ENCODE results near the gene DPP10. TPM values are rescaled to one million over a fixed set of nuclear protein-coding genes. Genes with fewer than 3 reads are reported as not detected.

Gene DPP10
- total RNA-seq, 1 experiment from 2014 or later, result 0.61 TPM

DNA sequence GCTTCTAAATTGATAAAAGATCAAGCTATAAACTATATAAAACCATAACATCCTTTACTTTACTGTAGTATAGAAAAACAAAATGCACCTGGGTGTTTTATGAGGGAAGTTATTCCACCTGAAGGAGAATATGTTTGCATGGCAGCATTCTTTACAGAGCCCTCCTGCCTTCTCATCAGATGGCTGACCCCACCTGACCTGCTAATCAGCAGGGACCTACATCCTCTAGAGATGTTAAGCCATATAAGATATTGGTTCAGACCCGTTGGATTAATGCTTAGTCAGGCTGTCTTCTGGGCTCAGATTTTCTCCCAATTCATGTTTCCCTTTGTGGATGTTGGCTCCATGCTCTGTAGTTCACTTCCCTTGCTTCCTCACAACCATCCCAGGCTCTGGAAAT is 414.8 kb downstream of the DPP10 start:
- no peak for DNase-seq (ENCODE audit: low read depth)
- in situ Hi-C loops (cut with HindIII; ENCODE audit: low pct_unique_long_range_greater_than_20kb, low sequenced_read_pairs), result no loop called here

GRCh38 chr2:114859726-114860510 is 417.5 kb downstream of the DPP10 start:
- in situ Hi-C loops (cut with HindIII; ENCODE audit: low pct_unique_long_range_greater_than_20kb, low sequenced_read_pairs), result no loop called here
- no peak for DNase-seq (ENCODE audit: low read depth)

GRCh38 chr2:114862243-114862642 is 419.8 kb downstream of the DPP10 start:
- no peak for DNase-seq (ENCODE audit: low read depth)
- in situ Hi-C loops (cut with HindIII; ENCODE audit: low pct_unique_long_range_greater_than_20kb, low sequenced_read_pairs), result no loop called here

- in situ Hi-C loops (cut with HindIII; ENCODE audit: low pct_unique_long_range_greater_than_20kb, low sequenced_read_pairs), result no loop called here
- DNase-seq (ENCODE audit: low read depth), result no peak
Measured at GRCh38 chr2:114864901-114865300, 422.5 kb downstream of the DPP10 start.

- in situ Hi-C loops (cut with HindIII; ENCODE audit: low pct_unique_long_range_greater_than_20kb, low sequenced_read_pairs), result no loop called here
- DNase-seq (ENCODE audit: low read depth), result no peak
Measured at GRCh38 chr2:114880046-114880445, 437.6 kb downstream of the DPP10 start.

DNA sequence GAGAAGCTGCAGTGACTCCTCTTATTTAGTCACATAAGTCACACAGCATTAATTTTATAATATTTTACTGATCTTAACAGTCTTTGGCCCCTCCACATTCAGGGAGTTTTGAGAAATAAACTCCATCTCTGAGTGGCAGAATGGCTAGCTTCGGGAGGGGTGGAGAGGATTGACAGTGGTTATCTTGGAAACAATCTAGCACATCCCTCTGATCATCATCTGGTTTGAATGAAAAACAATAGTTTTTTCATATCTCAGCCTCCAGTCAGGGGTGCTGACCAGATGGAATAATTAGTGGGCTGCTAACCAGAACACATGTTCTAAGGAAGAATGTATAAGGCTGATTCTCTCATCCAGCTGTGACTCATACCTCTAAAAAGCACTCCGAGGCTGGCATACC is 477.5 kb downstream of the DPP10 start:
- no peak for DNase-seq (ENCODE audit: low read depth)
- in situ Hi-C loops (cut with HindIII; ENCODE audit: low pct_unique_long_range_greater_than_20kb, low sequenced_read_pairs), result no loop called here

DNA sequence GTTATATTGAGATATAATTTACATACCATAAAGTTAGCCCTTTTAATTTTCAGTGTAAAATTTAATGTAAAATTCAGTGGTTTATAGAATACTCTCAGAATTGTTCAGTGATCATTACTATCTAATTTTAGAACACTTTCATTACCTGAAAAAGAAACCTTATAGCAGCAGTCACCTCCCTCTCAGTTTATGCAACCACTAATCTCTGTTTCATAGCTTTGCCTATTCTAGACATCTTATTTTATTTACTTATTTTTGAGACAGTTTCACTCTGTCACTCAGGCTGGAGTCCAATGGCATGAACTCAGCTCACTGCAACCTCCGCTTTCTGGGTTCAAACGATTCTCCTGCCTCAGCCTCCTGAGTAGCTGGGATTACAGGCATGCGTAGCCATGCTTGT is 479.6 kb downstream of the DPP10 start:
- DNase-seq (ENCODE audit: low read depth), result no peak
- in situ Hi-C loops (cut with HindIII; ENCODE audit: low pct_unique_long_range_greater_than_20kb, low sequenced_read_pairs), result no loop called here

GRCh38 chr2:114925296-114926255 is 483.1 kb downstream of the DPP10 start:
- no peak for DNase-seq (ENCODE audit: low read depth)
- in situ Hi-C loops (cut with HindIII; ENCODE audit: low pct_unique_long_range_greater_than_20kb, low sequenced_read_pairs), result no loop called here

- in situ Hi-C loops (cut with HindIII; ENCODE audit: low pct_unique_long_range_greater_than_20kb, low sequenced_read_pairs), result no loop called here
- no peak for DNase-seq (ENCODE audit: low read depth)
Measured at GRCh38 chr2:114926303-114926702, 483.9 kb downstream of the DPP10 start.

DNA sequence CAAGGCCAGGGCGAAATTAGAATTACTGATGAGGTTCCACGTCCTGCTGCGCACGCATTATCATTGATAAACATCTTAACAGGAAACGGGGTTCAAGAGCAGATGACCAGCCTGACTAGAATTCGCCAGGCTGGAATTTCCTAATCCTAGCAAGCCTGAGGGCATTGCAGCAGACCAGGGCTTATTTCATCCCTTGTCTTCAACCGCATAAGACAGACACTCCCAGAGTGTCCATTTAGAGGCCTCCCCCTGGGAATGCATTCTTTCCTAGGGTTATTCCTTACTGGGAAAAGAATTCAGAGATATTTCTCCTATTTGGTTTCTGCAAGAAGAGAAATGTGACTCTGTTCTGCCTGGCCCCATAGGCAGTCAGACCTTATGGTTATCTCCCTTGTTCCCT is 486.8 kb downstream of the DPP10 start:
- in situ Hi-C loops (cut with HindIII; ENCODE audit: low pct_unique_long_range_greater_than_20kb, low sequenced_read_pairs), result no loop called here
- no peak for DNase-seq (ENCODE audit: low read depth)

DNA sequence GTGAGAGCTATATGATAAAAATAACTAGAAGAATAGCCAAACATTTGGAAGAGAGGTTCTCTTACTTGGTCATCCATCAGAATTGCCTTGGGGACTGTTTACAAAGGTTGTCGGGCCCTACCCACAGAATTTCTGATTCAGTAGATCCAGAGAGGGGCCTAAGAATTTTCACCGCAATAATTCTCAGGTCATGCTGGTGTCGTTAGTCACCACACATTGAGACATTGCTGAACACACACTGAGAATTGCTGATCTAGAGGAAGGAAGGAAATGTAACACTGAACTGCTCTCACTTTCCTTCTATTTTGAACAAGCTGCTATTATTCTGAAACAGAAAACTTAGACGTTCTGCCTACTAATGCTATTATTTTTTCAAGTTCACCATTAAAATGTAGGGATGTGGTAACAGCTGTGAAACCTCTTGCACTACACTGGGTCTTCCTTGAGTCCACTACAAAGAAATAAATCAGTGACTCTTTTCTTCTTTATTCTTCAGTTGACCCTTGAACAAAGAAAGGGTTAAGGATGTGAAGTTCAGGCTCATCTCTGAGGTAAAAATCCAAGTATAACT is 491.3 kb downstream of the DPP10 start:
- in situ Hi-C loops (cut with HindIII; ENCODE audit: low pct_unique_long_range_greater_than_20kb, low sequenced_read_pairs), result no loop called here

DNA sequence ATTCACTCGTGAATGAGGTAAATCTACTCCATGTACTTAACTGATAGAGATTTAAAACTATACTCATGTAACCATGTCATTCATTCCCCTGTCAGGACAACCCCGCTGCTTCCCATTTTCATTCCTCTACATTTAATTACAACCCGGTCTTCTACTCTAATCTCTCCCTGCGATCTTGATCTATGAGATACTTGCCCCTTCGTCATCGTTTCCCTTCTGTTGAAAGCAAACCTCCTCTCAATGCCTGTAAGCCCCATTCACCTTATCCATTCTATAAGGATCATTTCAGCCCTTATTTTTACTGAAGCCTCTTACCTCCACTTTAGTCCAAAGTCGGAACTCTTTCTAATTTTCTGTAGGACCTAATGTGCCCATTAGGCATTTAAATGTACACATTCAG is 492.6 kb downstream of the DPP10 start:
- DNase-seq (ENCODE audit: low read depth), result no peak
- in situ Hi-C loops (cut with HindIII; ENCODE audit: low pct_unique_long_range_greater_than_20kb, low sequenced_read_pairs), result no loop called here

More for the DNA sequence above, 491.3 kb downstream of the DPP10 start:
- no peak for DNase-seq (ENCODE audit: low read depth)

GRCh38 chr2:114937366-114937930 is 495.0 kb downstream of the DPP10 start:
- in situ Hi-C loops (cut with HindIII; ENCODE audit: low pct_unique_long_range_greater_than_20kb, low sequenced_read_pairs), result no loop called here
- DNase-seq (ENCODE audit: low read depth), result no peak

DNA sequence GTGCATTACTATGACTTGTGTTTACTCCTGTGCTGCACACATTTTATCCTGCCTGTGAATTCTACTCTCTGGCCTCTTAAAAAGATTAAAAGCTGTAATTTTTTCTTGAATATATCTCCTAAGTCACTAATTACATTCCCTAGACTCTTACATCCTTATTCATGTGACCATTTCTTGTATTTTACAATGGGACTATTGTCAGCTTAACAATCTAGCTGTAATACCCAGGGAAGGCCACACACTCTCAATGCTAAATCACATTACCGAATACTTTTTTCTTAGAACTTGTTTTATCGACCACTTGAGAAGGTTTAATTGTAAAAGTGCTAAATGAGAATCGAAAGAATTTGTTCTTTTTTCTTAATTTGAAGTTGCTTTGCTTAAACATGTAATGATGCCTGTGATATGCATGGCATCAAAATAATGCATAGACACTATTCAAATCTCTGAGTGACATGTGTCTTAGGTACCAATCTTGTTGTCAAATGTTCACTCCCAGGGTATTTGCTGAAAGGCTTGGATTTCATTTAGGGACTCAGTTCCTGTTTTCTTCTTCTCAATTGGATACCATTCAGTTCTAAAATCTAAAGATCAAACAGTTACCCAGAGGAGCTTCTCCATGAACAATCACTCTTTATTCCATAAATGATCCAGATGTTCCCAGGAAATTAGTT is 498.5 kb downstream of the DPP10 start:
- in situ Hi-C loops (cut with HindIII; ENCODE audit: low pct_unique_long_range_greater_than_20kb, low sequenced_read_pairs), result no loop called here

DNA sequence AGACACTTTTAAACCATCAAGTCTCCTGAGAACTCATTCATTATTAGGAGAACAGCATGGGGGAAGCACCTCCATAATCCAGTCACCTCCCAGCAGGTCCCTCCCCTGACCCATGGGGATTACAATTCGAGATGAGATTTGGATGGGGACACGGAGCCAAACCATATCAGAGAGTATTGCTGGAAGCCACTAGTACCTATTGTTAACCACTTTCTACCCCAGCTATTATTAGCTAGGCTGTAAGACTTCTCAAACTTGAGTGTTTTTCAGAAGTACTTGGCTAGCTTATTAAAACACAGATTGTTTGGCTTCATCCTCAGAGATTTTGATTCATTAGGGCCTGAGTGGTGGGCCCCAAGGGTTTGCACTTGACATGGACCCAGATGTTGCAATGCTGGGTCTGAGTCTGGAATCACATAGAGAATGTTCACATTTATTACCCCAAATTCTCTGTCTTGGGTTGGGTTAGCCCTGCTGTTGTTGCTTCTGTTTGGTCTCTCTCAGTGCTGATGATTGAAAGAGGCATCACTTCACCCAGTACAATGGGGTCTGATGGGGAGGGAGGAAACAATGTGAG is 506.9 kb downstream of the DPP10 start:
- in situ Hi-C loops (cut with HindIII; ENCODE audit: low pct_unique_long_range_greater_than_20kb, low sequenced_read_pairs), result no loop called here
- DNase-seq (ENCODE audit: low read depth), result no peak

More for the DNA sequence above, 498.5 kb downstream of the DPP10 start:
- DNase-seq (ENCODE audit: low read depth), result no peak

DNA sequence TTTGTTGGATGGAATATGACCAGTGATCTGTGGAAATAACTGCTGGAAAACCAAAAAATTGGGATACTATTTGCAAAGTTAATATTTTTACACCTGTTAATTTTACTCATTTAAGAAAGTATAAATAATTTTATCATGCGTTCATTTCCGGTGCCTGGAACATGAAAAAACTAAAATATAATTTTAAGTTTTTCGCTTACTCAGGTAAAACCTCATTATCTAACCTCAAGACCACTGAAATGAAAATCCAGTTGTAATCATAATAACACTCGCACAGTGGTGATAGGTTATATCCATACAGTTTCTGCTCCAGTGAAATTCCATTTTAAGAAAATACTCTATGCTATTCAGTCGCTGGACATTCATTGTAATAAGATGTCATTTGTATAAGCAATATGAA is 517.9 kb downstream of the DPP10 start:
- in situ Hi-C loops (cut with HindIII; ENCODE audit: low pct_unique_long_range_greater_than_20kb, low sequenced_read_pairs), result no loop called here
- DNase-seq (ENCODE audit: low read depth), result no peak

GRCh38 chr2:114962532-114962931 is 520.1 kb downstream of the DPP10 start:
- DNase-seq (ENCODE audit: low read depth), result no peak
- in situ Hi-C loops (cut with HindIII; ENCODE audit: low pct_unique_long_range_greater_than_20kb, low sequenced_read_pairs), result no loop called here
